ENCODE data around the gene SEZ6L. TPM values are rescaled to one million over a fixed set of nuclear protein-coding genes. Genes with fewer than 3 reads are reported as not detected.

The SEZ6L gene
- total and polyA plus RNA-seq, 12 donors = 0.17 to 16.3 (median 3.9) TPM; not detected in 1

GRCh38 chr22:26398741-26399153 is 229.5 kb downstream of the SEZ6L start:
- intact Hi-C loops (cut with DNase I) = loop anchor here in 1 of 2 donors (10.0 kb wide), 1 partner anchor 66 kb away; no protein-coding TSS in a partner anchor
- Histone ChIP-seq H3K27ac (no peak overlapping the region), H3K36me3 (replicated peaks in 1 of 2) (no peaks in the 10 kb centered on the region), H3K4me3 (no peak overlapping the region), H3K27me3 (no peaks in the 10 kb centered on the region), H3K4me1 (replicated peaks in 1 of 2) (no peaks in the 10 kb centered on the region), H3K9me3 (replicated peaks in 1 of 3) (no peaks in the 10 kb centered on the region)
- 9 to 27% (median 13%) methylated on average over 3 of the region's 3 CpGs for whole genome bisulfite sequencing, 4 donors
- DNase-seq = peak; percentile 53 to 84 (median 72)
- no peak for TF ChIP-seq POLR2A (IDR thresholded peaks at IDR 0.05)
- peak; percentile 33 to 76 (median 72) for TF ChIP-seq CTCF (IDR thresholded peaks at IDR 0.05)

- intact Hi-C loops (cut with DNase I) = loop anchor here in 1 of 2 donors (10.0 kb wide), 1 partner anchor 66 kb away; no protein-coding TSS in a partner anchor
- WGBS, 4 donors = 52 to 71% (median 66%) methylated on average over 1 of the region's 1 CpG
- Histone ChIP-seq H3K4me3 (no peak overlapping the region), H3K9me3 (replicated peaks in 1 of 3) (no peaks in the 10 kb centered on the region), H3K27me3 (no peaks in the 10 kb centered on the region), H3K4me1 (replicated peaks in 1 of 2) (no peaks in the 10 kb centered on the region), H3K36me3 (replicated peaks in 1 of 2) (no peaks in the 10 kb centered on the region), H3K27ac (no peak overlapping the region)
- DNase-seq = no peak
- TF ChIP-seq POLR2A (IDR thresholded peaks at IDR 0.05) (no peak), CTCF (IDR thresholded peaks at IDR 0.05) (no peak)
Observed at GRCh38 chr22:26399289-26399688, 230.0 kb downstream of the SEZ6L start.

GRCh38 chr22:26401726-26402125 is 232.5 kb downstream of the SEZ6L start:
- Histone ChIP-seq H3K27me3 (no peaks in the 10 kb centered on the region), H3K4me3 (no peak overlapping the region), H3K27ac (no peak overlapping the region), H3K9me3 (replicated peaks in 1 of 3) (no peaks in the 10 kb centered on the region), H3K36me3 (replicated peaks in 1 of 2) (no peaks in the 10 kb centered on the region), H3K4me1 (replicated peaks in 1 of 2) (peaks cover 0 to 4% of the 10 kb centered on the region in 2 donors)
- intact Hi-C loops (cut with DNase I) = loop anchor here in 1 of 2 donors (5.0 kb wide), 1 partner anchor 61 kb away; no protein-coding TSS in a partner anchor
- no peak for DNase-seq
- WGBS, 4 donors = 69 to 81% (median 75%) methylated on average over 5 of the region's 5 CpGs
- TF ChIP-seq CTCF (IDR thresholded peaks at IDR 0.05) (no peak), POLR2A (IDR thresholded peaks at IDR 0.05) (no peak)

- TF ChIP-seq POLR2A (IDR thresholded peaks at IDR 0.05) (no peak), CTCF (IDR thresholded peaks at IDR 0.05) (no peak)
Observed at GRCh38 chr22:26404851-26405421, 235.7 kb downstream of the SEZ6L start.

More at GRCh38 chr22:26404851-26405421, 235.7 kb downstream of the SEZ6L start:
- WGBS, 4 donors = 25 to 39% (median 32%) methylated on average over 6 of the region's 6 CpGs
- no peaks in the 10 kb centered on the region for H3K27me3 ChIP-seq
- no peak for DNase-seq
- H3K4me1 ChIP-seq (replicated peaks in 1 of 2) = peaks cover 0 to 4% of the 10 kb centered on the region in 2 donors
- no peak overlapping the region for H3K27ac ChIP-seq
- no peaks in the 10 kb centered on the region for H3K9me3 ChIP-seq (replicated peaks in 1 of 3)
- intact Hi-C loops (cut with DNase I) = loop anchor here in 1 of 2 donors (5.0 kb wide), 1 partner anchor 57 kb away; no protein-coding TSS in a partner anchor
- H3K36me3 ChIP-seq (replicated peaks in 1 of 2) = no peaks in the 10 kb centered on the region
- H3K4me3 ChIP-seq = no peak overlapping the region

Measured in adrenal gland (tissue), 12 donors.